GM12872 (cell line): ENCODE data around the gene GLB1L.

Source experiments
- CTCF ChIP-seq: IDR thresholded peaks from 3 replicates; pipeline ENCODE4 v1.5.1; 2011; ENCODE audit warnings: low read depth, mild to moderate bottlenecking, low read length, moderate library complexity; ENCODE audit not compliant: insufficient read depth

GLB1L gene

DNA sequence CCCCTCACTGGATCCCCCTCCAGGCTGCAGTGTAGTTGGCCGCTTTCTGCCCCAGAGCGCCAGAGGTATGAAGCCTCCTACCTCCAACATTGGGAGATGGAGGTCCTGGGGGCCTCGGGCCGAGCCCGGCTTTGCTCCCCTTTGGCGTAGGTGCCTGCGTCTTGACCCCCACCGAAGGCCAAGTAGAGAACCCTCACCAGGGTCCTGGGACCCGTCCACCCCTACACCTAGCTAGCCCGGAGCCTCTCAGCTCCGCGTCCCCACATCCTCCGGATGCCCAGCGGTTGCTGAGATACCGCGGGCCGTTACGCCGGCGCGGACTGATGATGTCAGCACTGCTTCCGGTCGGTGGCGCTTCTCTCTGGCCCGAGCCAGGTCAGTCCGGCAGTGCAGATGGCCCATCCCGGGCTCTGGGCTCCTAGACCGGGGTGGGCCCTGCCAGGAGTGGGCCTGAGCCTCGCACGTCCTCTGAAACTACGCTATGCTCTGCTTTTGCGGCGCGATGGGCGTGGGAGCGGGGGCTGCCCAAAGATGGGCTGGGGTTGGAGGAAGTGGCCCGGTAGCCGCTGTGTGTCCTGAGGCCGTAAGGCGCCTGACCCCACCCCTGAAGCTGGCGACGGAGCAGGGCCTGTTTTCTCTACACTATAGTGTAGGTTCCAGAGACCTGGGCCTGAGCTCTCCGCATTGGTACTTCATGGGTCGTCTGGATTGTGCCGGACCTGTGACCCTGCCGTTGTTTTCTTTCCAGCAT, at the start of gene GLB1L, which contains the start of gene STK16:
Gene GLB1L, minus strand, starts transcription at position 297 of the 751 bp plus-strand sequence. CDS start 1,871 bp downstream, outside the sequence.
Gene STK16, plus strand, starts transcription at position 332 of the 751 bp plus-strand sequence. CDS start 521 bp downstream, outside the sequence.
- TF ChIP-seq CTCF: no peak

DNA sequence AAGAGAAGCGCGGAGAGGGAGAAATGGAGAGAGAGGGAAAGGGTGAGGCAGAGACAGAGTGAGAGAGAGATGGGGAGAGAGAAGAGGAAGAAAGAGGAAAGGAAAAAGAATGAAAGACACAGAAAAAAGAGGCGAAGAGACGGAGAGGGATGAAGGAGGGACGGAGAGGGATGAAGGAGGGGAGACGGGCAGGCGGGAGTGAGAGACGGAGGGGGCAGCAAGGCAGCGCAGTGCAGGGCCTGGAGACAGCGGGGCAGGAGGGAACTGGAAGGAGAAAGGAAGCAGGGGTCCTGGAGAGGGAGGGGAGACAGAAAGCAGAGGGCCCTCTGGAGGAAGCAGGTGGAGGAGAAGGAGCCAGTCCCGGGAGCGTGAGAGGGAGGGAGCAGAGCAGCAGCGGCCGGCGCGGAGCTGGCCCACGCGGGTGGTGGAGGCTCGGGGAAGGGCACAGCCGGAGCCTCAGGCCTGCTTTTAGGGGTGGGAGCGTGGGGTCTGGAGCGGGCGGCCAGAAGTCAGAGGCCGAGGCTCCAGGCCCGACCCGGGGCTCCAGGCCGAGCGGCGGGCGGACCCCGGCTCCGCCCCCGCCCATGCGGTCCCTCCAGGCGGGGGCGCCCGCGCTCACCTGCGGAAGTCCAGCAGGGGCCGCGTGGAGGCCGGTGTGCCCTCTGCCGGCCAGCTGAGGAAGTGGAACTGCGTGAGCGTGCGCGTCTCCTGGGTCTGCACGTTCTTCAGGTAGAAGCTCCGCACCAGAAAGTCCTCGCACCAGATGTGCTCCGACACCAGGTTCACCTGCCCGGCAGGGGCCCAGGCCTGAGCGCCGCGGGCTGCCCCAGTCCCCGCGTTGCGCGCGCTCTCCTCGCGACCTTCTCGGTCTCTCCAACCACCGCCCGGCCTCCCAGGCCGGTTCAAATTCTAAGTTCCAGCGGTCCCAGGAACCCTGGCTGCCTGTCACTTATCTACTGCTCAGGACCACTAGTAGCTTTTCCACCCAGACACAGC, 49.4 kb upstream of the GLB1L start:
- peak; percentile 98 for TF ChIP-seq CTCF

DNA sequence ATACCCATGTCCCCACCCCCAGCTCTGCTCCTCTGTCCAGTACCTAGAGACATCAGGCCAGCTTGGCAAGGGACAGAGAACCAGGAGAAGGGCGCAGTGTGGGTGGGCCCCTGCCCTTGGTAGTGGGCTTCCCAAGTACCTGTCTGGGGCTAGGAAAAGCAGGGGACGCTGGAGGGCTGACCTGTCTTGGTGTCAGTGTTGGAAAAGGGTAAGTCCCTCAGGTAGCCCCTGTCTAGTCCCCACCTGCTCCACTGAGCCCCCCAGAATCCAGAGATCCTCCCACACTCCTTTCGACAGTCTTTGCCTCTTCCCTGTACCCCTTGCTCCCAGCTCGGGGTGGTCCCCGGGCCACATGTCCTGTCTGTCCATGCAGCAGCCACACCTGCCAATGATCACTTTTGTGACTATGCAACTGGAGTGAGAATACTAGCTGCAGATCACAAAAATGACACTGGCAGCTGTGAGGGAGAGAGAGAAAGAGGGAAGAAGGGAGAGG, 48.5 kb upstream of the GLB1L start:
- TF ChIP-seq CTCF: no peak

GRCh38 chr2:219292616-219293015, 47.4 kb upstream of the GLB1L start:
- TF ChIP-seq CTCF: no peak

GRCh38 chr2:219291910-219292490, 46.8 kb upstream of the GLB1L start:
- TF ChIP-seq CTCF: no peak

- TF ChIP-seq CTCF: no peak
These were observed 46.1 kb upstream of the GLB1L start for GRCh38 chr2:219291394-219291793.
